Measurements from ENCODE around the gene LRRC31.

Gene LRRC31

DNA sequence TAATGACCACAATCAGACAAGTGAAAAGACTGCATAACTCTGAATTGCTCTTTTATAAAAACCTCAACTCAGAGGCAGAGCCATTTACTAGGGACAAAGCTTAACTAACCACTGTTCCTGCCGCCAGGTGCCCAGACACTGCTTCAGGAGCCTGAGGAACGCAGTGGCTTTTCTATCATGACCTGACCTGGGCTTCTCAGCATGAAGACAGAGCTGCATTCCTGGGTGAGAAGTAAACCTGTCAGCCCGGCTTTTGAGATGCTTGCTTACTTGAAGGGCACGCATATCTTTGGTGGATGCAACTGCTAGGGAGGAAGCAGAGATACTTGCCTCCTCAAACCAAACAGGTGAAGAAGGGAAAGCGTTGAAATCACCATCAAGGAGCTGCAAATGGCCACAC is 7.9 kb downstream of the LRRC31 start:
- no peak for DNase-seq

DNA sequence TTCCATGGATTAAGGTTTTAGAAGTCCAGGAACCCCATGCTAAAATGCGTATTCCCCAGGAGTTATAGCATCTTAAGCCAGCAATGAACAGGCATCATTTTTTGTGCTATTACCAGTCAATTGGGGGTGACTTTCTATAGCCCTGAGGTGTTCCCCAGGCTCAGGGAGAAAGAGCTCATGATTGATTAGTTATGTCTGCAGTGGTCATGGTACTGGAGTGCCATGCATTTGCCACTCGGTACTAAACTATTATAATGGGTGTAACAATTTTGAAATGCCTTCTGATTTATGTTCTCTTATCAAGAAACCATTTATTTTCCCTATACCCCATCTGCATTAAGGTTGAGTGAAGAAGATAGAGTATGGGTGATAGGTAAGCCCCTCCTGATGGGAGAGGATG is 11.9 kb downstream of the LRRC31 start:
- DNase-seq, result no peak

DNA sequence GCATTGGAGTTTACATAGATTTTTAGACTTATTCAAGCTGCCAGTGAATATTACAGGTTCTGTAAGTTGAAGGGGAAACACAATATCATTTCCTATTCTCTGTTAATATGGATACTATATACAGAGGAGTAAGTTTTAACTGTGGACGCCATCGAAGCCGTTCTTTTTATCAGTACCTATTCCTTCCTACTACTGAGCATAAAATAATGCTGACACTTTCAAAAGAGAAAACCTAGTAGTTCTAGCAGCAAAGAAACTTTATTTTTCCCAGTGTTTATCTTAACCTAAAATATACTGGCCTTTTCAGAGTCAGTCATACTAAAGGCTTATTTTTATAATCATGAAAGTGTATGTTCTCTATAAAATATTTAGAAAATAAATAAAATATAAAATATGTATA is 14.2 kb downstream of the LRRC31 start:
- DNase-seq, result no peak

DNA sequence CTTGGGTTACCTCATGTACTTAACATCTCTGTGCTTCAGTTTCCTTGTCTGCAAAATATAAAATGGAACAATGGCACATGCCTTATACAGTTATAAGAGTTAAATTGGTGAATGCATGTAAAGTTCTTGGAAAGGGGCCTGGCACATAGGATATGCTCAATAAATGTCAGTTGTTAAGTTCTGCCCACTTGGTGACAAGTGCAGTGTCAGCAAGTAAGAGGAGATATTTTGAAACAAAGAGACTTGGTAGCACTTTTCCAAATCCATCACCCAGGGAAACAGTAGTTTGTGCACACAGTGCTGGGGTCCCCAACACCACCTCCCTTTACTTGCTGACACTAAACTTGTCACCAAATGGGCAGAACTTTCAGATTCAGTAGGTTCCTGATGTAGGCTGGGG is 19.1 kb downstream of the LRRC31 start:
- DNase-seq, result no peak

- DNase-seq, result no peak
Observed at GRCh38 chr3:169848741-169849140, 21.0 kb downstream of the LRRC31 start.

GRCh38 chr3:169847896-169848295 is 21.8 kb downstream of the LRRC31 start:
- DNase-seq, result no peak

DNA sequence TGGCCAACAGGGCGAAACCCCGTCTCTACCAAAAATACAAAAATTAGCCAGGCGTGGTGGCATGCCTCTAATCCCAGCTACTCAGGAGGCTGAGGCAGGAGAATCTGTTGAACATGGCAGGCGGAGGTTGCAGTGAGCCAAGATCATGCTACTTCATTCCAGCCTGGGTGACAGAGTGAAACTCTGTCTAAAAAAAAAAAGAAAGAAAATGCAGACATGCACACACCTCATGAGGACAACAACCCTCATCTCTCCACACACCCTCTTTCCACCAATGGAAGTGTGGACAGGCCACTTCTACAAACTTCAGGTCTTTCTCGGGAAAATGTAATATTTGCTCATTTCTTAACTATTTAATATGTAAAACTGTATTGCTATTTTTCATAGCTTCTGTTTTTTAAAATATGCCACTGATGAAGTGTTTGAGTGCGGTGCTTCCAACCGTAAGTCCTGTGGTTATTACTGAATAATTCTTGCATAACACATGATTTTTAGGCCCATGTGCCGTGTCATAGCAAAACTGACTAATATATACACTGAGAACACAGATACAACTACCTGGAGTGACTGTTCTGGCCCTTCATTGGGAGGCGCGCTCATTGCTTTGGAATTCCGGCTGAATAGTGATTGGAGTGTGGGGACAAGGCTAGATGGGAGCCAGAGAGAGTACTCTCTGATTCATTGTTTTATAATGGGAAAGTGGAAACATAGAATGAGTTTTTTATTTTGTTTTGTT is 23.1 kb downstream of the LRRC31 start:
- no peak for DNase-seq

DNA sequence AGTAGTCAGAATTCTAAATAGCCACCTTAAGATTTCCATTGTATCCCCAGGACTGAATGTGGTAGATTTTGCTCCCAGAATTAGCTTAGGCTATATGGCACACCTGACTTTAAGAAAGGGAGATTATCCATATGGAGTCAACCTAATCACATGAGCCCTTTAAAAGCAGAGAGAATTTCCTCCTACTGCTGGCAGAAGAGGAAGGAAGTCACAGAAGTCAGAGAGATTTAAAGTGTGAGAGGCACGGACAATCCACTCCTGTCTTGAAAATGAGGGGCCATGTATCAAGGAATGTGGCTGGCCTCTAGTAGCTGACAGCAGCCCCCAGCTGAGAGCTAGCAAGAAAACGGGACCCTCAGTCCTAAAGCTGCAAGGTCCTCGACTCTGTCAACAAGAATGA is 26.8 kb downstream of the LRRC31 start:
- DNase-seq, result no peak

DNA sequence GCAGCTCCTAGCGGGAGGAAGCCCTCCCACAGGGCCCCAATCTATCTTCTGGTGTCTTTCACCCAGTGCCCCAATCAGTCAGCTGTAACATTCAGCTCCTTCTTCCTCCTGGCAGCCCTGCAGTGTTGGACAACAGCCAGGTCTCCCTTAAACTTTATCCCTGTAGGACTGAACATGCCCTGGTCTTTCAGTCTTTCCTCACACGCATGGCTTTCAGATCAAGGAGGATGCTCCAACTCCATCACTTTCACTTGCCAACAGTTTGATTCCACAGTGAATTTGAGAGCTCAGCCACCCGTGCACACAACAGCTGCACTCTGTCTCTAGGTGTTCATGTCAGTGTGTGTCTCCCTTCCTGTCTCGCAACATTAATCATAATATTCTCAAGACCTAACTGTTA is 28.6 kb downstream of the LRRC31 start:
- no peak for DNase-seq

DNA sequence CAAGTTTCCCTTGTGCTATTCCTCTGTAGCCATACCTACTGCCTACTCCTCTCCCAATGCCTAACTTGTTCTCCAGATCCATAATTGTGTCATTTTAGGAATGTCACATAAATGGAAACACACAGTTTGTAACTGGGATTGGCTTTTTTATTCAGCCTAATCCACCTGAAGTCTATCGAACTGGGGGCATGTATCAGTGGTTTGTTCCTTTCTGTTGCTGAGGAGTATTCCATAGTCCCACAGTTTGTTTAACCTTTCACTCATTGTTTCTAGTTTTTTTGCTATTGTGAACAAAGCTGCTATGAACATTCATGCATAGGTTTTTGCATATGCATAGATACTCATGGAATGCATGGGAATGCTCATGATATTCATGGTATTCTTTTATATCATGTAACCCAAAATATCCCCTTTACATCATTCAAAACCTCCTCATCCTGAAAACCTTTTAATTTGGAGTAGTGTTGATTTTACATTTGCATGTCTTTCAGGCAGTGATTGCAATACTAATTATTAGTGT is 31.2 kb downstream of the LRRC31 start:
- no peak for DNase-seq

GRCh38 chr3:169836942-169837275 is 32.8 kb downstream of the LRRC31 start:
- no peak for DNase-seq

DNA sequence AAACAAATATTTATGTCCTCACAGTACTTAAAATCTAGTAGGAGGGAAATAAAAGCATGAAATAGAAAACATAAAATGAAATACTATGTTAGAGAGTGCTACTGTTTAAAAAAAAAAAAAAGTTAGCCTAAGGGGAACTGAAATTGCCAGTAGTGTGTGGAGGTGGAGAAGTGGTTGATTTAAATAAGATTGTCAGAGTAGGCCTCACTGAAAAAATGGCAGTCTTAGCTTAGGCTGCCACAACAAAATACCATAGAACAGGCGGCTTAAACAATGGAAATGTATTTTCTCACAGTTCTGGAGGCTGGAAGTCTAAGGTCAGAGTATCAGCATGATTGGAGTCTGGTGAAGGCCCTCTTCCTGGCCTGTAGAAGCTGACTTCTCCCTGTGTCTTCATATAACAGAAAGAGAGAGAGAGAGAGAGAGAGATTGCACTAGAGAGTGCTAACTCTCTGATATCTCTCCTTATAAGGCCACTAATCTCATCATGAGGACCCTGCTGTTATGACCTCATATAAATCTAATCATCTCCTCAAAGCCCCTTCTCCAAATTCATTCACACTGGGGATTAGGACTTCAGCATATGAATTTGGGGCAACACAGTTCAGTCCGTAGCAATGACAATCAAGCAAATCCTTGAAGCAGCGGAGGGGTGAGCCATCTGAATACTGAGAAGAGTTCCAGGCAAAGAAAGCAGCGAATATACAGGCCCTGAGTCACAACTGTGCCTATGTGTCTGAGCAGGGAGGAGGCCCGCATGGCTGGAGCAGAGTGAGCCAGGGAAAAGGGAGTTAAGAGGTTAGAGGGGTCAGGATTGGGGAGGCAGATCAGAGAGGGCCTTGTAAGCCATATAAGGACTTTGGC is 33.4 kb downstream of the LRRC31 start:
- DNase-seq, result no peak

DNA sequence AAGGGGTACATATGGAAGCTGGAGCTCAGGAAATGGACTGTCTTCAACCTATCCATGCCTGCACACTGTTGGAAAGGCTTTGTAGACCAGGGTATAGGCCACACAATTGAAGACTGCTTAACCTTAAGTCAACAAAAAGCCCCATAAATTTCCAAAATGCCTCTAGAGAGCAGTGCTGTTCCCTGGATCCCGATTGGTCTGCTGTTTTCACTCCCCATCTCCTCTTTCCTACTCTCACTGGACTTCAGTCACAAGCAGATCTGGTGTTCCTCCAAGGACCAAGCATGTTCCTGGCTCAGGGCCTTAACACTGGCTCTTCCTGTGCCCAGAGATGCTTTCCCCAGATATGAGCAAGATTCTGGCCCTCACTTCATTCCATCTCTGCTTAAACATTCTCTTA is 34.2 kb downstream of the LRRC31 start:
- DNase-seq, result no peak

DNA sequence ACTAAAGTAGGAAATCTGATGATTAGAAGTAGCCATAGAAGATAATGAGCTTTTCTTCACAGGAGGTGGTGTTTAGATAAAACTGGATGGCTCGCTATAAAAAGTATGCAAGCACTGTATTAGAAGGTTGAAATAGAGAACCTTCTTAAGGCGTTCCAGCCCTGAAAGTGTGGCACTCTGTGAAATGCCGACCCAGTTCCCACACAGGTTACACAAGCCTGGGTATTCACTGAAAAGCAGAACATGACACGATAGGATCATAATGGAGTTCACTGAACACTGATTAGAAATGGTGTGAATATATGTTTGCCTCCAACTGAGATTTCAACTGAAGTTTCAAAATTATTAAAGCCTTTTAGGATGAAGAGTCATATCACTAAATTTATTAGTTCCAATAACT is 42.0 kb downstream of the LRRC31 start:
- no peak for DNase-seq

DNA sequence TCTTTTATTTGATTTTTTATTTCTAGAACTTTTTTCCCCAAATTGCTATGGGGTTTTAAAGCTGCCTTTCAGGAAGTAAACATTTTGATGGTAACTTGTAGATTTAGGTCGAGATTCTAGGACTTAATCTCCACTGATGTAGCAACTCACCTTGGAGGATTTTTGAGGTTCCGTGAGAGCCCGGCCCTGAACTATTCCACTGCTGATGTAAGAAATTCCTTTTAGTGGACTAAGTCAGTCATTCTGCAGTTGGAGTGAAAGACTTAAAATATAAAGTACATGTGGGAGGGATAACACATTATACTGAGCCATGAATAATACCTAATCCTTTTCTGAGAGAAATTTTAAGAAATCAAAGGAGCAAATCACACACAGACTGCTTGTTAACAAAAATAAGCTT is 44.4 kb downstream of the LRRC31 start:
- no peak for DNase-seq

- DNase-seq, result no peak
Observed at GRCh38 chr3:169822983-169823382, 46.8 kb downstream of the LRRC31 start.

DNA sequence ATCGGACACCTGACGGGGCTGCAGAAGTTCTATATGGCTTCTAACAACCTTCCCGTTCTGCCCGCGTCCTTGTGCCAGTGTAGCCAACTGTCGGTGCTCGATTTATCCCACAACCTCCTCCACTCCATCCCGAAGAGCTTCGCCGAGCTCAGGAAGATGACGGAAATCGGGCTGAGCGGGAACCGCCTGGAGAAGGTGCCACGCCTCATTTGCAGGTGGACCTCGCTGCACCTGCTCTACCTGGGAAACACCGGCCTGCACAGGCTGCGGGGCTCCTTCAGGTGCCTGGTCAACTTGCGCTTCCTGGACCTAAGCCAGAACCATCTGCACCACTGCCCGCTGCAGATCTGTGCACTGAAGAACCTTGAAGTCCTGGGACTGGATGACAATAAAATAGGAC is 47.2 kb downstream of the LRRC31 start:
- no peak for DNase-seq

DNA sequence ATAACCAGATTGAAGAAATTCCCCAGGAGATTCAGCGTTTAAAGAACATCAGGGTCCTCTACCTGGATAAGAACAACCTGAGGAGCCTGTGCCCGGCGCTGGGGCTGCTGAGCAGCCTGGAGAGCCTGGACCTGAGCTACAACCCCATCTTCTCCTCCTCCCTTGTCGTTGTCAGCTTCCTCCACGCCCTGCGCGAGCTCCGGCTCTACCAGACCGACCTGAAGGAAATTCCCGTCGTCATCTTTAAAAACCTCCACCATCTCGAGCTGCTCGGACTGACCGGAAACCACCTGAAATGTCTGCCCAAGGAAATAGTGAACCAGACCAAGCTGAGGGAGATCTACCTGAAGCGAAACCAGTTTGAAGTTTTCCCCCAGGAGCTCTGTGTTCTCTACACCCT is 47.6 kb downstream of the LRRC31 start:
- DNase-seq, result no peak

DNA sequence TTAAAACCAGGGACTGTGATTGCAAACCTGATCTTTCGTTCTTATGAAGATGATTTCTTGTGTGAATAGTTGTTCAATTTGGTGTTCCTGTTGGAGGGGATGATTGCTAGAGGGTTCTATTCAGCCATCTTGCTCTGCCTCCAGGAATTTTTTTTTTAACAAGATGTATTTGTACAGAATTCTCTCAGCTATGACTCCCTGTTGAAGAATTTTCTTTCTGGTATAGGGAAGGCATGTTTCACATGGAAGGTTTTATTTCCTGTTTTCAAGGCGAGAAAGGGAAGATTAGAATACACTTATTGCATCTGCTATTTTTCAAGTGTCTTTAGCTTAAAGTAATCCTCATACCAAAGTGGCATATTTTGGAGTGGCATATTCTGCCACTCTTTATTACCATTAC is 51.4 kb downstream of the LRRC31 start:
- no peak for DNase-seq

- DNase-seq, result no peak
Observed at GRCh38 chr3:169815590-169816150, 54.1 kb downstream of the LRRC31 start.

DNA sequence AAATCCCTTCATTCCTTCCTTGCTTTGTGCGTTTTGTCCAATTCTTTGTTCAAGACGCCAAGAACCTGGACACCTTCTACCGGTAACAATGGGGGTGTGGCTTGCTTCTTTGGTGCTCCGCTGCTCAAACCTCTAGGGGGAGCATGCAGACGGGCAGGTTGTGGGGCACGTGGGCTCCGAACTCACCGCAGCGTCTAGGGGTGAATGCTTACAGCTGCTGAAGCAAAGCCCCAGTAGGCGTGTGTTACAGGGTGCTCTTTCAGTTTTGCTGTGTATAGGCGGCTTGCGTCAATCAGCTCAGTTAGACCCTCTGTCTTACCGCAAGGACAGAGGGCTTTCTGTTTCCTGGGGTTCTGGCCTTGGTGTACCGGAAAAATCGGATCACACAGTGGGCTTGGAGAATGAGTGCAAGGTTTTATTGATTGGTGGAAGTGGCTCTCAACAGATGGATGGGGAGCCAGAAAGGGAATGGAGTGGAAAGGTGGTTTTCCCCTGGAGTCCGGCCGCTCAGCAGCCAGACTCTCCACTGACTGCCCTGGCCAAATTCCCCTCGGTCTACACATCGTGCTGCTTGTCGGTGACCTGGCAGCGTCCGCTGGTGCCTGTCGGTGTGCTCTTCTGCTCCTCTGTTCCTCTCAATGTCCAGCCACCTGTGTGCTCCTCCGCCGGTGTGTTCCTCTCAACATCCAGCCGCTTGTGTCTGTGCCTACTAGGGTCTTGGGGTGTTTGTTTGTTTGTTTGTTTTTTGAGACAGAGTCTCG is 55.8 kb downstream of the LRRC31 start:
- no peak for DNase-seq

DNA sequence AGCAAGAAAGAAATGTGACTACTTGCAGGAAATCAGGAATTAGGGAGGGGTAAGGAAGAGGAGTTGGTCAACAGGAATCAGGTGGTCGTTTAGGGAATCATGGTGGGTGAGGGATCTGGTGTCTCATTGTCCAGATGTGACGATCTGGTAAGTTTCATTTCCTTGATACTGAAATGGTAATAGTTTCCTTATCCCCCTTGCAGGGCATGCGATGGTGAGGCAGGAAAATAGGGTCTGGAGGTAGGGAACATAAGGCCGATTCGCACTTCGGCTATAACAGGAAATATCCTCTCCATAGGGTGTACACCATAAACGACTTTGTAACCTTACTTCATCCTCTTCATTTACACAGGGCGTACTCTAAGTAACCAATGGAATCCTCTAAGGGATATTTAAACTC is 56.5 kb downstream of the LRRC31 start:
- no peak for DNase-seq
